Measurements from ENCODE around the gene SLF1.
"Not testable (repeated sequence)": the region's sequence is repeated elsewhere in the genome, so short reads cannot be mapped to it uniquely, and the experiment has no call there.

Gene SLF1

DNA sequence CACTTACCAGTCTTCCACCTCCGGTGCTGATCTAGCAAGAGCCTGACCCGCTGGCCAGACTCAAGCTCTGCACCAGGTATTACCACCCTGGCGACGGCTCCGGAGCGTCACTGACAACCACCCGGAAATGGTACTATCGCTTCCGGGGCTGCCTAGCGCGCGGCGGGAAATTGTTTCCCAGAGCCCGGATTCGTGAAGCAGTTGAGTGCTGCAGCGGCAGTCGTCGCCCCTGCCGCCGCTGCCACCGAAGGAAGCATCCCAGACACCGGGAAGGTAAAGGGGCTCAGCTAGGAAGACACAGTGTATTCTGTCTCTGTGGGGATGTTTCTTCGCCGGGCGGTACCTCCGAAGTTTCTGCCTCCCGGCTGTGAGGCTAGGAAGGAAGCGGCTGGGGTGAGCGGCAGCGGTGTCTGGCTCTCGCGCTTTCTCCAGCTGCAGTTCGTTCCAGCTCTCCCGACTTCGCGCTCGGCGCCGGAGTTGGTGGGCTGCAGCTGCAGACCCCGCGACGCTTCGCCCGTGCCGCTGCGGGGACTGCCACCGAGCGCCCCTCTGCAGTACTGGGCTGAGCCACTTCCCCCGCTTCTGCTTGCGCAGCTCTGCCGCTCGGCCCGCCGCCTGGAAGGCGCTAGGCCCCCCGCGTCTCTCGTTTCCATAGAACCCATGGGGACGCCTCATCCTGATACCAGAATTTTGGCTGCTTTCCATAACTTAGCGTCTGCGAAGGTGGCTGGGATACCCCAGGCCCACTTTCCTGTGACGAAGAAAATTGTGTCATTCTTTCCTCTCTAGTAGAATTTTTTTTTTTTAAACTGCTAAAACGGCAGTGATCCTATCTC is at the start of gene SLF1, which contains the start of gene KIAA0825:
TSS of gene SLF1 (plus strand) at position 177 of the 836 bp plus-strand sequence. CDS start 10,142 bp downstream, outside the sequence.
TSS of gene KIAA0825 (minus strand) at position 112 of the 836 bp plus-strand sequence. CDS start 81,478 bp downstream, outside the sequence.
- Mint-ChIP-seq H3K36me3 (no peaks in the 10 kb centered on the region), H3K9me3 (no peaks in the 10 kb centered on the region), H3K27ac (peak within 1 kb of the TSS; percentile 95), H3K4me1 (peaks cover 48% of the 10 kb centered on the region), H3K4me3 (peak within 1 kb of the TSS; percentile 97), H3K27me3 (no peaks in the 10 kb centered on the region)

- H3K36me3 Mint-ChIP-seq = peaks cover 4% of the 10 kb centered on the region
- no peak overlapping the region for H3K27ac Mint-ChIP-seq
- no peaks in the 10 kb centered on the region for H3K9me3 Mint-ChIP-seq
- H3K4me3 Mint-ChIP-seq = no peak overlapping the region
- H3K4me1 Mint-ChIP-seq = peaks cover 6% of the 10 kb centered on the region
- H3K27me3 Mint-ChIP-seq = no peaks in the 10 kb centered on the region
Measured at GRCh38 chr5:94571415-94571814, 47.1 kb upstream of the SLF1 start.

- H3K9me3 Mint-ChIP-seq, H3K36me3 Mint-ChIP-seq, H3K4me3 Mint-ChIP-seq, H3K27me3 Mint-ChIP-seq, H3K27ac Mint-ChIP-seq: not testable (repeated sequence)
- H3K4me1 Mint-ChIP-seq = peaks cover 21% of the 10 kb centered on the region
Measured at GRCh38 chr5:94573349-94573748, 45.1 kb upstream of the SLF1 start.

DNA sequence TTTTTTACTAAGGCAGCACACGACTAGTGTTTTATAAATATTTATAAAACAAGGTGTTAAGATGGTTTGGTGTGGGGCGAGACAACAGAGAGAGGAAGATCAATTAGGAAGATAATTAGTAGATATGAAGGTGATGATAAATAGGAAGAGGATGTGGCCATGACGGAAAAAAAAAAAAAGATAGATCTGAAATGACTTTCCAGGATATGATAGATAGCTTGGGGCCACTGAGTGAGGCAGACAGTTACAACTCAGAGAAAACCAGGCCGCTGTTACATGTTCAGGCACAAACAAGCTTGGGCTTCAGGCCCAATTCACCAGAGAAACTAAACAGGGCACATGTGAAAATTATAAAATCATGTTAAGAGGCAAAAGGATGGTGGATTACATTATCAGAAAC is 43.3 kb upstream of the SLF1 start:
- Mint-ChIP-seq H3K4me3 (no peak overlapping the region), H3K27me3 (no peaks in the 10 kb centered on the region), H3K36me3 (peaks cover 4% of the 10 kb centered on the region), H3K27ac (no peak overlapping the region), H3K9me3 (no peaks in the 10 kb centered on the region), H3K4me1 (peaks cover 23% of the 10 kb centered on the region)

DNA sequence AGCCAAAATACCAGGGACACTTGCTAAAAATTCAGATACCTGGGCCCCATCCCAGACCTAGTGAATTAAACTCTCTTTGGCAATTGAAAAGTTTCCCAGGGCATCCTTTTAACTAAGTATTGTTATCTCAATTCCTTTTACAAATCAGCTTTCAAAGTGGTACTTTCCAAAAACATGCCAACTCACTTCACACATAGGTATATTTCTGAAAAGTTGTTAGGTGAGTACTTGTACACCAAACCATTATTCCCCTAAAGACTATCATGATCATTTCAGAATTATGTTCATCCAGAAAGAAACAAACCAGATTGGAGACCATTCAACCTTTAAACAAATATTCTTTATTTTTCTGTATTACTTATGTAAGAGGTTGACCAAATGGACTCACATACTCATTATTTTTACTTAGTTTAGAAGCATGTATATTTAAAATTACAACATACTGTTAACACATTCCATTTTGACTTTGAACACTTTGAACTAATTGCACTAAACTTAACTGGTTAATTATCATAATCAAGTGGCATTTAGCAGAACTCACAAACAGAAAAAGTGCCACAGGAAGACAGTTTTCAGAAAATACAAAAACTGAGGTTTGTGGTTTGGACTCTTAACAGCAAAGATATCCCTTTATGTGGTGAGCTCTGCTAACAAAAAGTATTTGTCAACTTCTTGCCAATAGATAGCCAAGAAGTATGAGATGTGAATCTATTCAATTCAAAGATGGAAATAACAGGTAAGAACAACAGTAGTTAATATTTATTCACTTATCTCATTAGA is 40.8 kb upstream of the SLF1 start:
- no peaks in the 10 kb centered on the region for H3K27me3 Mint-ChIP-seq
- peaks cover 23% of the 10 kb centered on the region for H3K4me1 Mint-ChIP-seq
- H3K27ac Mint-ChIP-seq = no peak overlapping the region
- no peaks in the 10 kb centered on the region for H3K9me3 Mint-ChIP-seq
- no peak overlapping the region for H3K4me3 Mint-ChIP-seq
- H3K36me3 Mint-ChIP-seq = peaks cover 4% of the 10 kb centered on the region

- no peaks in the 10 kb centered on the region for H3K36me3 Mint-ChIP-seq
- peaks cover 13% of the 10 kb centered on the region for H3K9me3 Mint-ChIP-seq
- H3K4me1 Mint-ChIP-seq = no peaks in the 10 kb centered on the region
- H3K27ac Mint-ChIP-seq = no peak overlapping the region
- no peaks in the 10 kb centered on the region for H3K27me3 Mint-ChIP-seq
- no peak overlapping the region for H3K4me3 Mint-ChIP-seq
Measured at GRCh38 chr5:94595281-94595840, 23.1 kb upstream of the SLF1 start.

DNA sequence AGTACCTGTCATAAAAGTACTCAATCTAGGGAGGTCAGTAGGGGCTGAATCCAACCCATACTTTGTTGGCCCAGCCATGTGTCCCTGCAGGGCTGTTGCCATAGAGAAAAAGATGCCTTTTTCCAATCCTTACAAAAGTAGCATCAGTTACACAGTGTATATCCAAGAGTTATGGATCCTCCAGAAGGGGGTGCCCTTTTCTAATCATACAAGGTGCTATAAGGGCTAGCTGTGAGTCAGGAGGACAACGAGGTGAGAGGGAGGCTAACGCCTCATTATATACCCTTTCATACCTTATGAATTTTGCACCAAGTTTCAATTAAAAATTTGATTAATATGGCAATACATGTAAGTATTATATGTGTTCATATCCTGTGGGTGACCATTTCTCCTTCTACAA is 4.9 kb upstream of the SLF1 start:
- Mint-ChIP-seq H3K9me3 (no peaks in the 10 kb centered on the region), H3K4me1 (peaks cover 12% of the 10 kb centered on the region), H3K4me3 (no peak overlapping the region), H3K27ac (no peak overlapping the region), H3K36me3 (no peaks in the 10 kb centered on the region), H3K27me3 (no peaks in the 10 kb centered on the region)

- Mint-ChIP-seq H3K36me3 (no peaks in the 10 kb centered on the region), H3K4me1 (peaks cover 17% of the 10 kb centered on the region)
Measured at GRCh38 chr5:94614156-94614805, 4.2 kb upstream of the SLF1 start.

GRCh38 chr5:94615862-94616261 is 2.6 kb upstream of the SLF1 start:
- Mint-ChIP-seq H3K27ac (no peak overlapping the region), H3K9me3 (no peaks in the 10 kb centered on the region), H3K4me1 (peaks cover 27% of the 10 kb centered on the region), H3K4me3 (no peak overlapping the region), H3K36me3 (no peaks in the 10 kb centered on the region), H3K27me3 (no peaks in the 10 kb centered on the region)

More at GRCh38 chr5:94614156-94614805, 4.2 kb upstream of the SLF1 start:
- Mint-ChIP-seq H3K4me3 (no peak overlapping the region), H3K27me3 (no peaks in the 10 kb centered on the region), H3K9me3 (no peaks in the 10 kb centered on the region), H3K27ac (no peak overlapping the region)

DNA sequence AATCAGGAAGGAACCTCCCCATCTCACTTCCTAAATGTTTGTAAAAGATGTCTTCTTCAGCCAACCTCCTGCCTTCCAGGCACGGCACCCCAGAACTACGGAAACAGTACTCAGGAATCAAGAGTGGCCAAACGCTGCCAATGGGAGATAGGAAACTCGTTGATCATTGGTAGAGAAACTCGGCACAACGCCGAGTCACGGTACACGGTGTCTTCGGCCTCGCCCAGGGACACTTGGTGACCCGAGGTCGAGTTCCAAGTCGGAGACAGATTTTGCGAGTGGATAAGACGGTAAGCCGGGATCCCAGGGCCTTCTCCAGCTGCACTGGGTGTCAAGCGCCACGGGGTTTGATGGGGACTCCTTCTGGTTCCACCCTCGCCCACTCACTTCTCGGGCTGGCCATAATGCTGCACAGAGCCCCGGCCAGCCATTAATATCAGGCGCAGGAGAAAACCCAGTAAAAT is 408 bp upstream of the SLF1 start:
- Mint-ChIP-seq H3K27me3 (no peaks in the 10 kb centered on the region), H3K4me1 (peaks cover 45% of the 10 kb centered on the region), H3K4me3 (peak overlapping the region; percentile 97), H3K27ac (peak overlapping the region; percentile 95), H3K36me3 (no peaks in the 10 kb centered on the region), H3K9me3 (no peaks in the 10 kb centered on the region)

DNA sequence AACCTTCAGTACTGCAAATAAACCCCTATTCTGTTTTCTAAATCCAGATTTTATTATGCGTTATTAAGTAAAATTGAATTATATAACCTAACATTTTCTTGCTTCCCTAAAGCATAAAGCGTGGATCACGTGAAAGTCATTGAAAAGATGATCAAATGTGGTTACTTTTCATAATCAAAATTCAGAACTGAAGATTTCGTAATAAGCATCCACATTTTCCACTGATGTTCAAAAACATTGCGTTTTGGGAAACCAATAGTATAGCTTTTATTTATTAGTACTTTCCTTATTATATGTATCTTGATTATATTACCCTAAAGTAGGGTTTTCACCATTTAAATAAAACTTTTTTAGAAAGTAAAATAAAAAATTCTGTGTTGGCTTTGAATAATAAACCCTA is 1.8 kb downstream of the SLF1 start:
- Mint-ChIP-seq H3K4me3 (no peak overlapping the region), H3K9me3 (no peaks in the 10 kb centered on the region), H3K27me3 (no peaks in the 10 kb centered on the region), H3K27ac (no peak overlapping the region), H3K4me1 (peaks cover 48% of the 10 kb centered on the region), H3K36me3 (no peaks in the 10 kb centered on the region)

GRCh38 chr5:94621763-94622162 is 3.3 kb downstream of the SLF1 start:
- no peak overlapping the region for H3K4me3 Mint-ChIP-seq
- H3K27ac Mint-ChIP-seq = no peak overlapping the region
- H3K27me3 Mint-ChIP-seq = no peaks in the 10 kb centered on the region
- no peaks in the 10 kb centered on the region for H3K9me3 Mint-ChIP-seq
- peaks cover 48% of the 10 kb centered on the region for H3K4me1 Mint-ChIP-seq
- H3K36me3 Mint-ChIP-seq = no peaks in the 10 kb centered on the region

DNA sequence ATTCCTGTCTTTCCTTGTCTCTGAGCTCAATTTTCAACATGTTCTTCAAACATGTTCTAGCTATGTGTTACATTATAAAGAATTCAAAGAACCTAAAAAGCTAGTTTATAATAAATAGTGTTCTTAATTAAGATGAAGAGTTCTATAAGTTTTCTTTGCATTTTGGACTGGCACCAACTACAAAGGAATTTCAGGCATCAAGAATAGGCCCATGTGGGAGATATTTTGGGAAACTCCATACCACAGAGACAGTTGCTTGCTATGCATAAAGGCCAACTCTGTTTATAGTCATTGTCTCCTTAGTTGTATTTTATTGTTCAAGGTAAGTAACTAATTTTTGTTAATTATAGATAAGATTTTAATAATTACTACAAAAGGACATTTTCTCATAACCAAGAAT is 4.5 kb downstream of the SLF1 start:
- H3K4me1 Mint-ChIP-seq = peaks cover 37% of the 10 kb centered on the region
- H3K9me3 Mint-ChIP-seq = no peaks in the 10 kb centered on the region
- no peaks in the 10 kb centered on the region for H3K27me3 Mint-ChIP-seq
- no peak overlapping the region for H3K4me3 Mint-ChIP-seq
- no peaks in the 10 kb centered on the region for H3K36me3 Mint-ChIP-seq
- H3K27ac Mint-ChIP-seq = no peak overlapping the region

- H3K27ac Mint-ChIP-seq = no peak overlapping the region
Measured at GRCh38 chr5:94623877-94624276, 5.4 kb downstream of the SLF1 start.

GRCh38 chr5:94627191-94627590 is 8.7 kb downstream of the SLF1 start:
- H3K36me3 Mint-ChIP-seq = peaks cover 15% of the 10 kb centered on the region
- H3K4me1 Mint-ChIP-seq = peaks cover 17% of the 10 kb centered on the region
- no peak overlapping the region for H3K27ac Mint-ChIP-seq
- H3K27me3 Mint-ChIP-seq = no peaks in the 10 kb centered on the region
- no peak overlapping the region for H3K4me3 Mint-ChIP-seq
- no peaks in the 10 kb centered on the region for H3K9me3 Mint-ChIP-seq

More at GRCh38 chr5:94623877-94624276, 5.4 kb downstream of the SLF1 start:
- Mint-ChIP-seq H3K9me3 (no peaks in the 10 kb centered on the region), H3K36me3 (peaks cover under 1% of the 10 kb centered on the region), H3K27me3 (no peaks in the 10 kb centered on the region), H3K4me1 (peaks cover 36% of the 10 kb centered on the region), H3K4me3 (no peak overlapping the region)
